Skeletal muscle tissue (tissue), 4 donors: ENCODE data around the gene ANK2. TPM values are rescaled to one million over a fixed set of nuclear protein-coding genes. Genes with fewer than 3 reads are reported as not detected.

Experiments used
- H3K27ac ChIP-seq: one replicate; pipeline ENCODE4 v1.7.0; 2013; ENCODE audit warnings: mild to moderate bottlenecking, low read depth, low read length, inconsistent platforms
- H3K27me3 ChIP-seq, 3 donors: one replicate each; pipeline ENCODE4 v1.7.0; 2013; ENCODE audit warnings: low read length in 3 of 3; ENCODE audit not compliant: control insufficient read depth in 3 of 3, insufficient read depth in 3 of 3
- H3K36me3 ChIP-seq, 3 donors: one replicate each; pipeline ENCODE4 v1.7.0; 2013; ENCODE audit warnings: low read length in 3 of 3; ENCODE audit not compliant: control insufficient read depth in 3 of 3, insufficient read depth in 3 of 3
- H3K4me1 ChIP-seq, 3 donors: one replicate each; pipeline ENCODE4 v1.7.0; 2013; ENCODE audit warnings: low read length in 3 of 3, mild to moderate bottlenecking in 3 of 3; ENCODE audit not compliant: control insufficient read depth in 3 of 3, insufficient read depth in 3 of 3
- H3K4me3 ChIP-seq, 3 donors: one replicate each; pipeline ENCODE4 v1.7.0; 2013; ENCODE audit warnings: low read length in 3 of 3
- H3K9ac ChIP-seq, 3 donors: one replicate each; pipeline ENCODE4 v1.7.0; 2013; ENCODE audit warnings: low read length in 3 of 3, mild to moderate bottlenecking in 3 of 3, moderate library complexity in 2 of 3, low read depth in 1 of 3
- H3K9me3 ChIP-seq, 3 donors: one replicate each; pipeline ENCODE4 v1.7.0; 2013; ENCODE audit warnings: low read length in 3 of 3; ENCODE audit not compliant: control insufficient read depth in 3 of 3
- total RNA-seq: library from RNA; depleted of rRNA; stranded (reverse); fragments of >200 nt; gene quantifications from one replicate; pipeline ENCODE4 v1.2.3, GENCODE V29; 2014
- donor health status: Osteomylitis.

The ANK2 gene
- total RNA-seq, 1 donor from 2014 or later: 383 TPM

GRCh38 chr4:113389160-113389559, 339.7 kb downstream of the ANK2 start:
- Histone ChIP-seq H3K27me3 (no peaks in the 10 kb centered on the region), H3K9ac (no peak overlapping the region), H3K9me3 (no peaks in the 10 kb centered on the region), H3K36me3 (no peaks in the 10 kb centered on the region), H3K4me1 (peaks cover 0 to 9% (median 7%) of the 10 kb centered on the region in 3 donors), H3K27ac (no peak overlapping the region), H3K4me3 (no peak overlapping the region)

GRCh38 chr4:113390850-113391249, 341.4 kb downstream of the ANK2 start:
- H3K36me3 ChIP-seq: no peaks in the 10 kb centered on the region
- H3K4me3 ChIP-seq: no peak overlapping the region
- no peak overlapping the region for H3K27ac ChIP-seq
- H3K27me3 ChIP-seq: no peaks in the 10 kb centered on the region
- H3K9me3 ChIP-seq: no peaks in the 10 kb centered on the region
- no peak overlapping the region for H3K9ac ChIP-seq
- H3K4me1 ChIP-seq: peaks cover 0 to 9% (median 3%) of the 10 kb centered on the region in 3 donors

- H3K9me3 ChIP-seq: no peaks in the 10 kb centered on the region
- no peaks in the 10 kb centered on the region for H3K27me3 ChIP-seq
- no peaks in the 10 kb centered on the region for H3K4me1 ChIP-seq
- no peak overlapping the region for H3K9ac ChIP-seq
- H3K36me3 ChIP-seq: no peaks in the 10 kb centered on the region
- H3K4me3 ChIP-seq: no peak overlapping the region
- H3K27ac ChIP-seq: no peak overlapping the region
Measured at GRCh38 chr4:113394108-113394729, 344.8 kb downstream of the ANK2 start.

GRCh38 chr4:113394730-113395530, 345.5 kb downstream of the ANK2 start:
- Histone ChIP-seq H3K4me3 (peak overlapping the region in 1 of 3 donors; percentile 53), H3K9me3 (no peaks in the 10 kb centered on the region), H3K27me3 (no peaks in the 10 kb centered on the region), H3K36me3 (no peaks in the 10 kb centered on the region), H3K9ac (no peak overlapping the region), H3K27ac (no peak overlapping the region), H3K4me1 (no peaks in the 10 kb centered on the region)

- no peaks in the 10 kb centered on the region for H3K27me3 ChIP-seq
- no peak overlapping the region for H3K27ac ChIP-seq
- H3K36me3 ChIP-seq: no peaks in the 10 kb centered on the region
- no peaks in the 10 kb centered on the region for H3K9me3 ChIP-seq
- H3K4me1 ChIP-seq: no peaks in the 10 kb centered on the region
- no peak overlapping the region for H3K4me3 ChIP-seq
- H3K9ac ChIP-seq: no peak overlapping the region
Measured at GRCh38 chr4:113397114-113397701, 347.8 kb downstream of the ANK2 start.

- no peaks in the 10 kb centered on the region for H3K4me1 ChIP-seq
- no peak overlapping the region for H3K4me3 ChIP-seq
- no peaks in the 10 kb centered on the region for H3K36me3 ChIP-seq
- H3K9me3 ChIP-seq: no peaks in the 10 kb centered on the region
- no peaks in the 10 kb centered on the region for H3K27me3 ChIP-seq
- no peak overlapping the region for H3K9ac ChIP-seq
- H3K27ac ChIP-seq: no peak overlapping the region
Measured at GRCh38 chr4:113398441-113399143, 349.1 kb downstream of the ANK2 start.

- Histone ChIP-seq H3K27me3 (no peaks in the 10 kb centered on the region), H3K9me3 (no peaks in the 10 kb centered on the region), H3K4me1 (peaks cover 0 to 8% (median 7%) of the 10 kb centered on the region in 3 donors), H3K4me3 (no peak overlapping the region), H3K27ac (no peak overlapping the region), H3K9ac (no peak overlapping the region), H3K36me3 (no peaks in the 10 kb centered on the region)
Measured at GRCh38 chr4:113404167-113404571, 354.7 kb downstream of the ANK2 start.

GRCh38 chr4:113404841-113405240, 355.4 kb downstream of the ANK2 start:
- H3K27ac ChIP-seq: no peak overlapping the region
- no peaks in the 10 kb centered on the region for H3K9me3 ChIP-seq
- H3K36me3 ChIP-seq: no peaks in the 10 kb centered on the region
- H3K27me3 ChIP-seq: no peaks in the 10 kb centered on the region
- no peak overlapping the region for H3K4me3 ChIP-seq
- H3K9ac ChIP-seq: no peak overlapping the region
- peaks cover 0 to 8% (median 7%) of the 10 kb centered on the region in 3 donors for H3K4me1 ChIP-seq

- Histone ChIP-seq H3K9me3 (no peaks in the 10 kb centered on the region), H3K4me1 (peaks cover 0 to 8% (median 7%) of the 10 kb centered on the region in 3 donors), H3K36me3 (no peaks in the 10 kb centered on the region), H3K27ac (peak overlapping the region; percentile 28), H3K4me3 (peak overlapping the region; percentile 18 to 37 (median 20)), H3K27me3 (no peaks in the 10 kb centered on the region), H3K9ac (peak overlapping the region; percentile 10 to 34 (median 14))
Measured at GRCh38 chr4:113405874-113406722, 356.6 kb downstream of the ANK2 start.
